WI38 (cell line): ENCODE data around the gene MST1.

ENCODE experiments used
- H3K4me3 ChIP-seq: 2 replicates; pipeline ENCODE4 v1.5.1; 2011; ENCODE audit warnings: low read depth, mild to moderate bottlenecking, control low read depth, low read length
- TF ChIP-seq, protein P1 (sequence below): IDR thresholded peaks from 2 replicates; pipeline ENCODE4 v1.5.1; 2012; ENCODE audit warnings: low read depth, mild to moderate bottlenecking, control low read depth, low read length

The MST1 gene

GRCh38 chr3:49717959-49718857 is 28.9 kb upstream of the MST1 start:
- TF ChIP-seq, protein P1, sequence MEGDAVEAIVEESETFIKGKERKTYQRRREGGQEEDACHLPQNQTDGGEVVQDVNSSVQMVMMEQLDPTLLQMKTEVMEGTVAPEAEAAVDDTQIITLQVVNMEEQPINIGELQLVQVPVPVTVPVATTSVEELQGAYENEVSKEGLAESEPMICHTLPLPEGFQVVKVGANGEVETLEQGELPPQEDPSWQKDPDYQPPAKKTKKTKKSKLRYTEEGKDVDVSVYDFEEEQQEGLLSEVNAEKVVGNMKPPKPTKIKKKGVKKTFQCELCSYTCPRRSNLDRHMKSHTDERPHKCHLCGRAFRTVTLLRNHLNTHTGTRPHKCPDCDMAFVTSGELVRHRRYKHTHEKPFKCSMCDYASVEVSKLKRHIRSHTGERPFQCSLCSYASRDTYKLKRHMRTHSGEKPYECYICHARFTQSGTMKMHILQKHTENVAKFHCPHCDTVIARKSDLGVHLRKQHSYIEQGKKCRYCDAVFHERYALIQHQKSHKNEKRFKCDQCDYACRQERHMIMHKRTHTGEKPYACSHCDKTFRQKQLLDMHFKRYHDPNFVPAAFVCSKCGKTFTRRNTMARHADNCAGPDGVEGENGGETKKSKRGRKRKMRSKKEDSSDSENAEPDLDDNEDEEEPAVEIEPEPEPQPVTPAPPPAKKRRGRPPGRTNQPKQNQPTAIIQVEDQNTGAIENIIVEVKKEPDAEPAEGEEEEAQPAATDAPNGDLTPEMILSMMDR, result no peak
- no peak overlapping the region for H3K4me3 ChIP-seq

DNA sequence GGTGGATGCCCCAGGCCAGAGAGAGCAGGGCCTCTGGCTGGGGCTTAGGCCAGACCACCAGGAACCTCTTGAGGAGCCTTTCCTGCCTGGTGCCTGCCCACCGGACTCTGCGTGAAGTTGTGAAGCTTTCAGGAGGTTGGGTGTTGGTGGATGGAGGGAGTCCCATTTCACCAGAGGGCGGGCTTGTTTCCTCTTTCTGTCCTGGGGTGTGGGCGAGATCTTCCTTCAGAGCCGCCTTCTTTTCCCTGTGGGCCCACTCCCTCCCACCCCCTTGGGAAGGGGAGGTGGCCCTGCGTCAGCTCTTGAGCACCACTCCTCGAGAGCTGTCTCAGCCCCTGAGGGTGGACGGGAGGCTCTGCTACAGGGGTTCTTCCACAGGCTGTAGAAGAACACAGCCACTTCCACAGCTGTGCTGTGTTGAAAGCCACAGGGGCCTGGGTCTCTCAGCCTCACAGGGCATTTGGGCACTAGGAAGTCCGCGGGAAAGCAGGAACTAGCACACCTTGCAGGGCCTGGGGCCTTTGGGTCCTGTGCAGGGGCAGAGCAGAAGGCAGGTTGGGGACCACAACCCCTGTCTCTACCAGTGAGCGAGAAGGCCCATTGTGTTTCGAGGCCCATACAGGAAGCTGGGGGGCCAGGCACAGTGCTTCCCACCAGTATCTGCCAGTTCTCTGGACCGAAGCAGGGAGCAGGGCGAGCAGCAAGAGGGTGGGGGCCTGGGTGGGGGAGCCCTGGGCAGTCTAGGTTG is 28.1 kb upstream of the MST1 start:
- TF ChIP-seq, protein P1, result no peak
- H3K4me3 ChIP-seq, result no peak overlapping the region

DNA sequence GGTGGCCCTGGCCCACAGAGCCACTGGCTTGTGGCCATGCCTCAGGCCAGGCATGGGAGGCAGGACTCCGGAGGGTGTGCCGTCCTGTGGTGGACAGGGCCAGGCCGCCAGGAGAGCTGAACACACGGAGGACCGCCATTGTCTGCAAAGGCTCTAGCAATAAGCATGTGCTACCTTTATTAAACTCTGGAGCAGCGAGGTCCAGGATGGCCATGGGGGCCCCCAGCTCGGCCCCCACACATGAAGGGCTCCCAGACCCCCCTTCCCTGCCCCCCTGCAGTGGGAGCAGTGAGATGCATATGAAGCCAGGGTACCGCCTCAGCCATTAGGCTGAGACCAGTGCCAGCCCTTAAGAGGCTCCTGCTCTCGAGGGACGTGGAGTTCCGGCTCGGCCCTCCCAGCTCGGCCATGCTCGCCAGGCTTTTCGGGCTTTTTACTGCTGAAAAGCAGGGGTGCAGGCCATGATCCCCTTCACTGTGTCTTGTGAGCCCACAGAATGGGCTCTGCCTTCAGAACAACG is 27.5 kb upstream of the MST1 start:
- TF ChIP-seq, protein P1, result no peak
- H3K4me3 ChIP-seq, result no peak overlapping the region

DNA sequence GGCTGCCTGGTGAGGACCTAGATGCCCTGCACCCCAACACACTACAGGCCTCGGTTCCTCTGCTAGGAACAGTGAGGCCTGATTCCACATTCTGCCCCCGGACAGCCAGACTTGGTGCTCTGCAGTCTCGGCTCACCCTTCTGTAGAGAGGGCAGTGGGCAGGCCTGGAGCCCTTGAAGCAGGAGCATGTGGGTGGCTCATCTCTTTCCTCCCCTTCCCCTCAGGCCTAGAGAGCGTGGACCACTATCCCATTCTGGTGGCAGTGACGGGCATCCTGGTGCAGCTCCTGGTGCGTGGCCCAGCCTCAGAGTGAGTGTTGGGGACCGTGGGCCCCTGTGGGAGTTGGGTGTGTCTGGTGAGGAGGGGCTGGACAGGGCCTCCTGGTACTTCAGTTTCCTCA is 26.9 kb upstream of the MST1 start:
- no peak overlapping the region for H3K4me3 ChIP-seq
- TF ChIP-seq, protein P1, result no peak

GRCh38 chr3:49715611-49716121 is 26.4 kb upstream of the MST1 start:
- H3K4me3 ChIP-seq, result no peak overlapping the region
- TF ChIP-seq, protein P1, result no peak

DNA sequence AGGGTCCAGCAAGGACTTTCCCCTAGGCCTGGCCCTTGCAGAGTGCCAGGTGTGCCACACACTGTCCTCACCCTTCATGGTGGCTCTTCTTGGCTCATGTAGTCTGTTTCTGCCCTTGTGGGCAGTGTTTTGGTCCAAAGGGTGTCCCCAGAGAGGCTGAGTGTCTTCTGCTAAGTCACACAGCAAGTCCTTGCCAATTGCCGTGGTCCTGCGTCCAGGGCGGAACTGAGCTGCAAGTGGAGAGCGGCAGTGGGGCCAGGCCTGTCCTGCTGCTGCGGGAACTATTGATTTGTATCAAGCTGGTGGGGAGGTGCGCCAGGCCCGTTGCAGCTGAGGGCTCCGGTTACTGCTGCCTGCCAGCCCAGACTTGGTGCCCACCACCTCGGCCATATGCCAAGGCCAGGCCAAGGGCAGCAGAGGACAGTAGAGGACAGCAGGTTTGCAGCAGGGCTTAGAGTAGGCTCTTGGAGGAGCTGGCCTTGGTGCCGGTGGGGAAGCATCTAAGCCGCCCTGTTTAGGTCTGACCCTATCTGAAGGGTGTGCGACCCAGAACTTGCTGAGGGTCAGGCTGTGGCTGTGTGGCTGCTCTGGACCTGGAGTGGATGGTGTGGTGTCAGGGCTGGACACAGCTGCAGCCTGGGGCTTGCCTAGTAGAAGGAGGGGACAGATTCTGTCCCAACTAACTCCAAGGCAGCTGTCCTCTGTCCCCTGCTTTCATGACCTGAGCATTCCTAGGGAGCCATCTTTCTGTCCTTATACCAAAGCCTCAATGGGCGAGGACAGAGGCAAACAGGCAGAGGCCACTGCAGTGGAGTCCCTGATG is 25.7 kb upstream of the MST1 start:
- TF ChIP-seq, protein P1, result no peak
- no peak overlapping the region for H3K4me3 ChIP-seq
